Gastroesophageal sphincter (tissue), 3 donors: ENCODE data around the gene SHISA9.

Experiments used
- CTCF ChIP-seq, 4 experiments: fragments of 200-600 bp in 2 of 4; fragments of 450-650 bp in 2 of 4; sonication (generic) in 1 of 4; IDR thresholded peaks; one replicate each; pipeline ENCODE4 v1.5.1; 2017 to 2019; ENCODE audit warnings: antibody characterized with exemption in 4 of 4, mild to moderate bottlenecking in 2 of 4, moderate library complexity in 2 of 4
- POLR2A ChIP-seq, 2 donors: fragments of 450-650 bp; IDR thresholded peaks; one replicate each; pipeline ENCODE4 v1.6.1; 2017; ENCODE audit warnings: antibody characterized with exemption in 2 of 2, mild to moderate bottlenecking in 2 of 2, moderate library complexity in 1 of 2
- POLR2AphosphoS5 ChIP-seq: sonication (generic); formaldehyde crosslinking; IDR thresholded peaks from one replicate; pipeline ENCODE4 v1.6.1; 2017; ENCODE audit warnings: antibody characterized with exemption

GRCh38 chr16:13101828-13102227 is 200.4 kb downstream of the SHISA9 start:
- TF ChIP-seq POLR2A (IDR thresholded peaks at IDR 0.05): no peak
- TF ChIP-seq CTCF (IDR thresholded peaks at IDR 0.05): no peak
- TF ChIP-seq POLR2AphosphoS5: no peak
